Body of pancreas (tissue), 4 donors: Measurements from ENCODE around the gene PRR5L.

ENCODE experiments used
- POLR2A ChIP-seq, 3 donors: fragments of 450-650 bp; IDR thresholded peaks; one replicate each; pipeline ENCODE4 v1.6.1; 2016; ENCODE audit warnings: antibody characterized with exemption in 3 of 3, mild to moderate bottlenecking in 2 of 3
- TF ChIP-seq, protein P1 (sequence below), 7 experiments: fragments of 450-650 bp in 4 of 7; fragments of 200-600 bp in 3 of 7; sonication (generic) in 3 of 7; IDR thresholded peaks; one replicate each; pipeline ENCODE4 v1.5.1; 2016 to 2019; ENCODE audit warnings: antibody characterized with exemption in 7 of 7

GRCh38 chr11:36425561-36426081, 129.5 kb downstream of the PRR5L start:
- no peak for TF ChIP-seq POLR2A (IDR thresholded peaks at IDR 0.05)
- TF ChIP-seq, protein P1, sequence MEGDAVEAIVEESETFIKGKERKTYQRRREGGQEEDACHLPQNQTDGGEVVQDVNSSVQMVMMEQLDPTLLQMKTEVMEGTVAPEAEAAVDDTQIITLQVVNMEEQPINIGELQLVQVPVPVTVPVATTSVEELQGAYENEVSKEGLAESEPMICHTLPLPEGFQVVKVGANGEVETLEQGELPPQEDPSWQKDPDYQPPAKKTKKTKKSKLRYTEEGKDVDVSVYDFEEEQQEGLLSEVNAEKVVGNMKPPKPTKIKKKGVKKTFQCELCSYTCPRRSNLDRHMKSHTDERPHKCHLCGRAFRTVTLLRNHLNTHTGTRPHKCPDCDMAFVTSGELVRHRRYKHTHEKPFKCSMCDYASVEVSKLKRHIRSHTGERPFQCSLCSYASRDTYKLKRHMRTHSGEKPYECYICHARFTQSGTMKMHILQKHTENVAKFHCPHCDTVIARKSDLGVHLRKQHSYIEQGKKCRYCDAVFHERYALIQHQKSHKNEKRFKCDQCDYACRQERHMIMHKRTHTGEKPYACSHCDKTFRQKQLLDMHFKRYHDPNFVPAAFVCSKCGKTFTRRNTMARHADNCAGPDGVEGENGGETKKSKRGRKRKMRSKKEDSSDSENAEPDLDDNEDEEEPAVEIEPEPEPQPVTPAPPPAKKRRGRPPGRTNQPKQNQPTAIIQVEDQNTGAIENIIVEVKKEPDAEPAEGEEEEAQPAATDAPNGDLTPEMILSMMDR (IDR thresholded peaks at IDR 0.05): no peak
